Gastroesophageal sphincter (tissue), 4 donors: ENCODE measurements around the gene FRMPD2. TPM values are rescaled to one million over a fixed set of nuclear protein-coding genes. Genes with fewer than 3 reads are reported as not detected.

Experiments
- ATAC-seq: fragments of 150-250 bp; one replicate; pipeline ENCODE4 v1.9.1; 2016; ENCODE audit warnings: mild to moderate bottlenecking, moderate library complexity
- H3K27ac ChIP-seq, 4 donors: fragments of 200-600 bp; sonication (generic) in 3 of 4; 1 replicate in 3 of 4; 2 replicates in 1 of 4; pipeline ENCODE4 v1.5.1; 2016 to 2019
- H3K27me3 ChIP-seq: fragments of 200-600 bp; sonication (generic); one replicate; pipeline ENCODE4 v1.5.1; 2019
- H3K36me3 ChIP-seq, 2 donors: fragments of 200-600 bp; sonication (generic); one replicate each; pipeline ENCODE4 v1.5.1; 2019; ENCODE audit warnings: control low read depth in 1 of 2
- H3K4me1 ChIP-seq, 3 donors: fragments of 200-600 bp; sonication (generic); 1 replicate in 2 of 3; 2 replicates in 1 of 3; pipeline ENCODE4 v1.5.1; 2016 to 2019; ENCODE audit warnings: control low read depth in 2 of 3
- H3K4me3 ChIP-seq, 2 donors: fragments of 200-600 bp; sonication (generic); one replicate each; pipeline ENCODE4 v1.5.1; 2019; ENCODE audit warnings: mild to moderate bottlenecking in 1 of 2, moderate library complexity in 1 of 2
- H3K9me3 ChIP-seq, 3 donors: fragments of 200-600 bp; sonication (generic); one replicate each; pipeline ENCODE4 v1.5.1; 2017 to 2019; ENCODE audit warnings: control low read depth in 2 of 3
- CTCF ChIP-seq, 4 experiments: fragments of 200-600 bp in 2 of 4; fragments of 450-650 bp in 2 of 4; sonication (generic) in 1 of 4; IDR thresholded peaks; one replicate each; pipeline ENCODE4 v1.5.1; 2017 to 2019; ENCODE audit warnings: antibody characterized with exemption in 4 of 4, mild to moderate bottlenecking in 2 of 4, moderate library complexity in 2 of 4
- EP300 ChIP-seq: sonication (generic); formaldehyde crosslinking; IDR thresholded peaks from one replicate; pipeline ENCODE4 v1.6.1; 2017; ENCODE audit warnings: antibody characterized with exemption, mild to moderate bottlenecking
- POLR2A ChIP-seq, 2 donors: fragments of 450-650 bp; IDR thresholded peaks; one replicate each; pipeline ENCODE4 v1.6.1; 2017; ENCODE audit warnings: antibody characterized with exemption in 2 of 2, mild to moderate bottlenecking in 2 of 2, moderate library complexity in 1 of 2
- POLR2AphosphoS5 ChIP-seq: sonication (generic); formaldehyde crosslinking; IDR thresholded peaks from one replicate; pipeline ENCODE4 v1.6.1; 2017; ENCODE audit warnings: antibody characterized with exemption
- WGBS, 2 donors: methylation state at CpG; one replicate each; pipeline ENCODE4 v1.1.5; 2018; ENCODE audit warnings: low coverage in 1 of 2; 5-methylcytosine and 5-hydroxymethylcytosine counted together
- total RNA-seq, 4 donors: library from RNA; depleted of rRNA; stranded (reverse); fragments of >200 nt; gene quantifications; one replicate each; pipeline ENCODE4 v1.1.0, GENCODE V29; 2016

FRMPD2 gene
- total RNA-seq, result under 1 TPM in 1 of 4 donors, not detected in 3; 0.19 TPM

GRCh38 chr10:48274636-48275035, at the start of gene FRMPD2:
FRMPD2 (minus strand) TSS chr10:48274696; CDS start chr10:48274567, 129 bp downstream.
- Histone ChIP-seq H3K27ac (no peak within 1 kb of the TSS), H3K4me3 (no peak within 1 kb of the TSS)

GRCh38 chr10:48322017-48322416, 47.5 kb upstream of the FRMPD2 start:
- no peaks in the 10 kb centered on the region for H3K9me3 ChIP-seq
- no peak overlapping the region for H3K4me3 ChIP-seq
- 87 to 98% methylated on average over 2 to 3 of the region's 3 CpGs for WGBS, 2 donors
- H3K27me3 ChIP-seq, result no peaks in the 10 kb centered on the region
- TF ChIP-seq POLR2A (IDR thresholded peaks at IDR 0.05), result no peak
- no peak for TF ChIP-seq POLR2AphosphoS5
- no peak for TF ChIP-seq CTCF (IDR thresholded peaks at IDR 0.05)
- no peak for TF ChIP-seq EP300
- H3K36me3 ChIP-seq, result no peaks in the 10 kb centered on the region
- no peak for ATAC-seq
- H3K27ac ChIP-seq, result no peak overlapping the region
- peaks cover 0 to 18% (median 0%) of the 10 kb centered on the region in 3 donors for H3K4me1 ChIP-seq

More at GRCh38 chr10:48274636-48275035, at the start of gene FRMPD2:
- no peaks in the 10 kb centered on the region for H3K36me3 ChIP-seq
- TF ChIP-seq POLR2AphosphoS5 (no peak), EP300 (no peak), CTCF (IDR thresholded peaks at IDR 0.05) (no peak)
- ATAC-seq, result no peak
- no peaks in the 10 kb centered on the region for H3K27me3 ChIP-seq
- 71 to 73% methylated on average over 5 to 6 of the region's 8 CpGs for WGBS, 2 donors
- H3K9me3 ChIP-seq, result peaks cover 0 to 7% (median 0%) of the 10 kb centered on the region in 3 donors
- no peaks in the 10 kb centered on the region for H3K4me1 ChIP-seq

- Histone ChIP-seq H3K27ac (no peak overlapping the region), H3K36me3 (no peaks in the 10 kb centered on the region), H3K27me3 (no peaks in the 10 kb centered on the region), H3K9me3 (no peaks in the 10 kb centered on the region), H3K4me1 (peaks cover 0 to 20% (median 0%) of the 10 kb centered on the region in 3 donors), H3K4me3 (no peak overlapping the region)
- 71 to 72% methylated on average over 3 to 6 of the region's 8 CpGs for WGBS, 2 donors
- no peak for TF ChIP-seq CTCF (IDR thresholded peaks at IDR 0.05)
- no peak for TF ChIP-seq POLR2A (IDR thresholded peaks at IDR 0.05)
- no peak for TF ChIP-seq EP300
- no peak for TF ChIP-seq POLR2AphosphoS5
- ATAC-seq, result no peak
Observed at GRCh38 chr10:48317321-48317990, 43.0 kb upstream of the FRMPD2 start.

- TF ChIP-seq EP300, result no peak
- no peak for TF ChIP-seq CTCF (IDR thresholded peaks at IDR 0.05)
- TF ChIP-seq POLR2A (IDR thresholded peaks at IDR 0.05), result no peak
- TF ChIP-seq POLR2AphosphoS5, result no peak
- WGBS, 2 donors, result 82 to 100% methylated on average over 2 to 3 of the region's 4 CpGs
- Histone ChIP-seq H3K4me3 (no peak overlapping the region), H3K4me1 (peaks cover 0 to 19% (median 0%) of the 10 kb centered on the region in 3 donors), H3K27me3 (no peaks in the 10 kb centered on the region), H3K36me3 (no peaks in the 10 kb centered on the region), H3K9me3 (no peaks in the 10 kb centered on the region), H3K27ac (no peak overlapping the region)
- ATAC-seq, result no peak
Observed at GRCh38 chr10:48316236-48316635, 41.7 kb upstream of the FRMPD2 start.

GRCh38 chr10:48314107-48314506, 39.6 kb upstream of the FRMPD2 start:
- no peak for TF ChIP-seq CTCF (IDR thresholded peaks at IDR 0.05)
- no peak for TF ChIP-seq EP300
- no peak for TF ChIP-seq POLR2AphosphoS5
- no peak for TF ChIP-seq POLR2A (IDR thresholded peaks at IDR 0.05)
- no peaks in the 10 kb centered on the region for H3K36me3 ChIP-seq
- peaks cover 0 to 41% (median 0%) of the 10 kb centered on the region in 3 donors for H3K4me1 ChIP-seq
- WGBS, 2 donors, result 93 to 100% methylated on average over 1 to 2 of the region's 2 CpGs
- H3K4me3 ChIP-seq, result no peak overlapping the region
- no peaks in the 10 kb centered on the region for H3K9me3 ChIP-seq
- no peak overlapping the region for H3K27ac ChIP-seq
- H3K27me3 ChIP-seq, result no peaks in the 10 kb centered on the region
- ATAC-seq, result no peak
